Measurements from ENCODE around the gene WNT8A.

The WNT8A gene

DNA sequence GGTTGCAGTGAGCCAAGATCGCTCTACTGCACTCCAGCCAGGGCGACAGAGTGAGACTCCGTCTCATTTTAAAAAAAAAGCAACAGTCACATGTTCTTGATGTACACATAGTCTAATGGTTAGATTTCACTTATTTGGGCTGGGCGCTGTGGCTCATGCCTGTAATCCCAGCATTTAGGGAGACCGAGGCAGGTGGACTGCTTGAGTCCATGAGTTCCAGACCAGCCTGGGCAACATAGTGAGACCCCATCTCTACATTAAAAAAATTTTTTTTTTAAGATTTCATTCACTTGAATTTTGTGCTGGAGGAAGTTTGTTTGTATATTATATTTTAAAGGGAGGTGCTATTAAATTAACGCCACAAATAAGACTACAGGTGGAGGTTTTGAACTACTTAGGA is 21.9 kb downstream of the WNT8A start:
- no peak overlapping the region for H3K4me3 ChIP-seq (ENCODE audit: low read depth, low read length)
- TF ChIP-seq, protein P1, sequence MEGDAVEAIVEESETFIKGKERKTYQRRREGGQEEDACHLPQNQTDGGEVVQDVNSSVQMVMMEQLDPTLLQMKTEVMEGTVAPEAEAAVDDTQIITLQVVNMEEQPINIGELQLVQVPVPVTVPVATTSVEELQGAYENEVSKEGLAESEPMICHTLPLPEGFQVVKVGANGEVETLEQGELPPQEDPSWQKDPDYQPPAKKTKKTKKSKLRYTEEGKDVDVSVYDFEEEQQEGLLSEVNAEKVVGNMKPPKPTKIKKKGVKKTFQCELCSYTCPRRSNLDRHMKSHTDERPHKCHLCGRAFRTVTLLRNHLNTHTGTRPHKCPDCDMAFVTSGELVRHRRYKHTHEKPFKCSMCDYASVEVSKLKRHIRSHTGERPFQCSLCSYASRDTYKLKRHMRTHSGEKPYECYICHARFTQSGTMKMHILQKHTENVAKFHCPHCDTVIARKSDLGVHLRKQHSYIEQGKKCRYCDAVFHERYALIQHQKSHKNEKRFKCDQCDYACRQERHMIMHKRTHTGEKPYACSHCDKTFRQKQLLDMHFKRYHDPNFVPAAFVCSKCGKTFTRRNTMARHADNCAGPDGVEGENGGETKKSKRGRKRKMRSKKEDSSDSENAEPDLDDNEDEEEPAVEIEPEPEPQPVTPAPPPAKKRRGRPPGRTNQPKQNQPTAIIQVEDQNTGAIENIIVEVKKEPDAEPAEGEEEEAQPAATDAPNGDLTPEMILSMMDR (IDR thresholded peaks at IDR 0.05; ENCODE audit: borderline replicate concordance, insufficient read depth, low read depth, low read length): no peak

DNA sequence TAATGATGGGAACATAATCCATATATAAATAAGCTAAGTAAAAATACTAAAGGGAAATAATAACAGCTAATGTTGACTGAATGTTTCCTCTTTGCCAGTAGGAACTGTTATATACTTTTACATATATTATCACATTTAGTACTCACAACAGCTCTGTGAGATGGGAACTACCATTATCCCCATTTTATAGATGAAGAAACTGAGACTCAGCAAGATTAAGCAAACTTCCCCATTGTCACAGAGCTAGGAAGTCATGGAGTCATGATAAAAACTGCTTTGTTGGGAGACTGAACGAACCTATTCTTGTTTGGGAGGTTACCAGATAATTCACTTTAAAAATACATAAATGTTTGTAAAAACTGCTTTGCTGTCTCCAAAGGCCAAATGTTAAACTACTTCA is 23.4 kb downstream of the WNT8A start:
- TF ChIP-seq, protein P1 (IDR thresholded peaks at IDR 0.05; ENCODE audit: borderline replicate concordance, insufficient read depth, low read depth, low read length): no peak
- H3K4me3 ChIP-seq (ENCODE audit: low read depth, low read length): no peak overlapping the region

DNA sequence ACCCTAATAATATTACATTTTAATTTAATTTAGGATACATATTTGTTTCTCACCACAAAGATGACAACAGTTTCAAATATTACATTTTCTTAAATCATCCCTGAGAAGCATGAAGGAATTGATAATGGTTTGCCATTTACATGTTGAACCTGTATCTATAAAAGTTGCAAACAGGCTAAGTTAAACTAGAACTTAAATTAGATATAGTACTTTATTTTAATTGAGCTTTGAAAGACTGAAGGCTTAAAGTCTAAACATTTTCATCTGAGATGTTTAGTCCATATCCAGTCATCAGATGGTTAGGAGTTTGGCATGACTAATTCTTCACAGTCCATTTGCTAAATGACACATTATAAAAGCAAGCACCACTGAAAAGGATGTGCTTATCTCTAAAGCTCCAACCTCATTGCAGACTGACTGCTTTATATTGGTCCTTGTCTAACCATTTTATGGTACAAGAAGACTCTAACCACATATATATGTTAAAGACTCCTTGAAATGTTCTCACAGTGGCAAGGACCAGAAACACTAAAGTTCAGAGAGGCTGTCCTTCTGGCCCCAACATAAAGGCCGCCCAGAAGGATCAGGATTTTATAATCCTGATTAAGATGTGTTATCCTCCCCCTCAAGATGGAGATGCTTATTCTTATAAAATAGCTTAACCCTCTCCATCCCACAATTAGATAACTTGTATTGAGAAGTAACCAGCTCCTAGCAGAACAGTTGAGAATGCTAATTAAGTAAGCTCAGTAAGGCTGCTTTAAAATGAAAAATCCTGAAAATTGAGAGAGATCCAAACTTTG is 25.8 kb downstream of the WNT8A start:
- no peak overlapping the region for H3K4me3 ChIP-seq (ENCODE audit: low read depth, low read length)
- TF ChIP-seq, protein P1 (IDR thresholded peaks at IDR 0.05; ENCODE audit: borderline replicate concordance, insufficient read depth, low read depth, low read length): no peak

DNA sequence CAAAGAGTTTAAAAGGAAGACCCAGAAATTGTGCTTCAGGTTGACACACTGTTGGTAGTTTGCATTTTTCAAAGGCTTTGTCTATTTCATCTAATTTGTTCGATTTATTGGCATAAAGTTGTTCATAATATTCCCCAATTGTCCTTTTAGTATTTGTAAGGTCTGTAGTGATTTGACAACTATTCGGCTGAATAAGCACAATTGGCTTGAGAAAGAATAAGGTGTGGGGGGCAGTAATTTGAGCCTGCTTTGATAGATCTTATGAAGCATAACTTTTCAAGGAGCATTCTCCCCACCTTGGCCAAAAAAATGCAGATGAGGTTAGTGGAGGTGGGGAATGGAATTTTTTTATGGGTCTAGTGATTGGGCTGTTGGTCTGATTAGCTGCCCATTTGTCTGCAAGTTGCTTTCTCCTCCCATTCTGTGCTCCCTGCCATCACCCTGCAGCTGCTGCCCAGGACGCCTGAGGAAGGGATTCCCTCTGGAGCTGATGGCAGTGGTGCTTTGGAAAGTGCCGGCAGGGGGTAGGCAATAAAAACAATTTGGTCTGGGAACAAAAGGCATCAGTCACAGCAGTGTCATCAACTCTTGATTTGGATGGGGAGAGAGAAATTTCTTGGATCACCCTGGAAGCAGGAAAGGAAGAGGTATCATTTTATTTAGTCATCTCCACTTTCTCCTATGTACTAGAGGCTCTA is 26.6 kb downstream of the WNT8A start:
- TF ChIP-seq, protein P1 (IDR thresholded peaks at IDR 0.05; ENCODE audit: borderline replicate concordance, insufficient read depth, low read depth, low read length): no peak
- H3K4me3 ChIP-seq (ENCODE audit: low read depth, low read length): no peak overlapping the region

DNA sequence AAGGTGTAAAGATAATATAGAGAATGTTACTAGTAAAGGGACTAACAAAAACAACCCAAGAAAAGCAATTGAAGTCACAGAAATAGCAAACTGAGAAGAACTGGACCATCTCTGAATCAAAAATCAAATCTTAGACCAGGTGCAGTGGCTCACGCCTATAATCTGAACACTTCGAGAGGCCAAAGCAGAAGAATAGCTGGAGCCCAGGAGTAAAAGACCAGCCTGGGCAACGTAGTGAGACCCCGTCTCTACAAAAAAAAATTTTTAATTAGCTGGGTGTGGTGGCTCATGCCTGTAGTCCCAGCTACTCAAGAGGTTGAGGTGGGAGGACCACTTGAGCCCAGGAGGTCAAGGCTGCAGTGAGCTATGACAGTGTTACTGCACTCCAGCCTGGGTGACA is 27.3 kb downstream of the WNT8A start:
- no peak overlapping the region for H3K4me3 ChIP-seq (ENCODE audit: low read depth, low read length)
- TF ChIP-seq, protein P1 (IDR thresholded peaks at IDR 0.05; ENCODE audit: borderline replicate concordance, insufficient read depth, low read depth, low read length): no peak

DNA sequence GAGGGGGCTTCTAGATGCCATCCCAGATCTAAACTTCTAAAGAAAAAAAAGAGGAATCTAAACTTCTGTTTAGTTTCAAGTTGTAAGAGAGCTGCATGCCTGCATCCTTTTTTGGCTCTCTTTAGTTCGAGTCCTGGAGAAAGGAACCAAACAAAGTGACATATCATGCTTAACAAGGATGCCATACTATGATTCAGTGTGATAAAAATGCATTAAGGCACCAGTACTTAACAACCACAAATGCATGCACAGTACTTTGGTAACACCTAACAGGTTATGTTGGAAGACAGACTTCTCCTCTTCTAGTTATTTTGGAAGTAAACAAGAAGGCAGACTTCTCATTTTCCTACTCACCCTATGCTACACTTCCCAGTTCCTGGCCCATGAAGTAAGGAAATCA is 28.1 kb downstream of the WNT8A start:
- no peak overlapping the region for H3K4me3 ChIP-seq (ENCODE audit: low read depth, low read length)
- TF ChIP-seq, protein P1 (IDR thresholded peaks at IDR 0.05; ENCODE audit: borderline replicate concordance, insufficient read depth, low read depth, low read length): no peak

DNA sequence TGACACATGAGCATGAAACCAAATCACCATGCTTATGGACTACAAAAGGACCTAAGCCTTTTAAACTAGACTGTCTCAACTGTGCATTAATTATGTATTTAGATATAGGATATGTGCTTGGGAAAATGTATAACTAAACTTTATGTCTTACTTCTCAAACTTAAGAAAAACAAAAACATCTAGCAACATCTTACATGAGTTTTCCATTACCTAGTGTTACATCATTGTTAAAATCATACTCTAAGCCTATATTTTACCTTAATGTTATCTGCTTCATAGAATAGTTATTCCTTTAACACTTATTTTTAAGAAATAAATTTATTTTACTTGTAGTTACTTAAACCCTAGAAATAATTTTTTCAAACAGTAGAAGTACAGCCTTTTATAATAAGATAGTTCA is 31.4 kb downstream of the WNT8A start:
- no peak overlapping the region for H3K4me3 ChIP-seq (ENCODE audit: low read depth, low read length)
- TF ChIP-seq, protein P1 (IDR thresholded peaks at IDR 0.05; ENCODE audit: borderline replicate concordance, insufficient read depth, low read depth, low read length): no peak

Data from GM12875 (cell line).